Effector CD8-positive, alpha-beta T cell (primary cell): ENCODE results near the gene QPCT.
"Not testable (repeated sequence)": the region's sequence is repeated elsewhere in the genome, so short reads cannot be mapped to it uniquely, and the experiment has no call there.

Source experiments
- DNase-seq: peaks from one replicate; lab custom pipeline; 2025; lab: John Stamatoyannopoulos, UW
- total RNA-seq, 4 experiments: gene quantifications; one replicate each; lab custom pipeline; 2026; lab: John Stamatoyannopoulos, UW

Gene QPCT
- 2.5 to 11.0 (median 8.0) reads per million in 4 experiments for total RNA-seq

DNA sequence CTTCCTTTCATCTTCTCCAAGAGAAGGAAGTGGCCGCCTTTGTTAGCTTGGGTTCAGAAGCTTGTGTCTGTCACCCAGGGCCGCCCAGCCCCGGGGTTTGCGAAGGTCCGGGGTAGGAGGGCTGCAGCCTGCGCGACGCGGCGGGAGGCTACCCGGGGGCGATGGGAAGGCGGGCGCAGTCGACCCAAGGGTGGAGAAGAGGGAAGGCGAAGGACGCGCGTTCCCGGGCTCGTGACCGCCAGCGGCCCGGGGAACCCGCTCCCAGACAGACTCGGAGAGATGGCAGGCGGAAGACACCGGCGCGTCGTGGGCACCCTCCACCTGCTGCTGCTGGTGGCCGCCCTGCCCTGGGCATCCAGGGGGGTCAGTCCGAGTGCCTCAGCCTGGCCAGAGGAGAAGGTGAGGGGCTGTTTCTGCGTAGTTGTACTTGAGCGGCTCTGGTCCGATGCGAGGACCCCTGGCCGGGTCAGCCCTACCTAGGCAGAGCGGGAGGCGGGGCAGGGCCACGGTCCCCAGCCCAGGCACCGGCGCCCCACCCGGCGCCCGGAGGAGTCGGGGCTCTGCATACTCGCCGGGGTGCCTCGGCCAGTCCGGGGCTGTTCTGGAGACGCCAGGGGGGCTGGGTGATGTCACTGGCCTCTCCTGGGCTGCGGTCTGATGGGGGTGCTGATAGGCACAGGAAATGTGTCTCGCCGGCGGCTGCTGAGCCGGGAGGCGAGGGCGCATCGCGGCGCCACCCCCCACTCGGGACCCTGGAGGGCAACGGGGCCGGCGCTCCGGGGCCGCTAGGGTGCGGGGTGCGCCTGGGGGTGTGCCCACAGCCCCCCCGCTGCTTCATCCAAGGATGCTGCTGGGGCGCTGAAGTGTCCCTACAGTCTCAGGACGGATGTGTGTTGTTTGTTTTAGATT is at the start of gene QPCT:
Gene QPCT, plus strand, starts transcription at position 178 of the 909 bp plus-strand sequence. Its CDS starts 102 bp downstream, at position 280.
- peak; percentile 14 for DNase-seq

DNA sequence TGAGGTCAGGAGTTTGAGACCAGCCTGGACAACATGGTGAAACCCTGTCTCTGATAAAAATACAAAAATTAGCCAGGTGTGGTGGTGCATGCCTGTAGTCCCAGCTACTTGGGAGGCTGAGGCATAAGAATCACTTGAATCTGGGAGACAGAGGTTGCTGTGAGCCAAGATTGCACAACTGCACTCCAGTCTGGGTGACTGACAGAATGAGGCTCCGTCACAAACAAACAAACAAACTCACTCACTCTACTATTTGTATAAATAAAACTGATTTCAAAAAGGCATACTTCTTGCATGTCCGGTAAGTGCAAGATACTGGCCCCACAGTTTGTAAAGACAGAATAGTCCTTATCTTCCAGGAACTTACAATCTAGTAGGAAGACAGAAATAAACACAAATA is 49.6 kb upstream of the QPCT start:
- DNase-seq: not testable (repeated sequence)

DNA sequence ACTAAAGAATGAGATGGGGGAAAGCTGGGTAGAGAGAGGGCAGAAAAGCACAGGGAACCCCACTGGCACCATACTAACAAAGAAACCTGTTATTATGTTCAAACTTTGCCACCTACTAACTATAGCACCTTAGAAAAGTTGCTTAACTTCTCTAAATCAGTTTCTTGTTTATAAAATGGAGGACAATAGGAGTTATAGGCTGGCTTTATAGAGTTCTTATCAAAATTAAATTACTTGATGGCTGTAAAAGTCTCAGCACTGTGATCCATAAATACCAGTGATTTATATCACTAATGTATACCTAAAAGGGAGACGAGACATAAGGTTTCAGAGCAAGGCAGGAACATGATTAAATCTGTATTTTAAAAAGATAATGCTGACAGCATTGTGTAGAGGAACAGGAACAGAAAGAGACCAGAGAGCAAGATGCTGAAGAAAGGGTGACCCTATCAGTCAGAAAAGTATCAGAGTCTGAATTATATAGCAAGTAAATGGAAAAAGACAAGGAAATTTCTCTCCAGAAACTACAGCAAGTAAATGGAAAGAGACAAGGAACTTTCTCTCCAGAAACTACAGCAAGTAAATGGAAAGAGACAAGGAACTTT is 48.9 kb upstream of the QPCT start:
- DNase-seq: no peak

- DNase-seq: no peak
Observed at GRCh38 chr2:37297632-37298031, 46.8 kb upstream of the QPCT start.

DNA sequence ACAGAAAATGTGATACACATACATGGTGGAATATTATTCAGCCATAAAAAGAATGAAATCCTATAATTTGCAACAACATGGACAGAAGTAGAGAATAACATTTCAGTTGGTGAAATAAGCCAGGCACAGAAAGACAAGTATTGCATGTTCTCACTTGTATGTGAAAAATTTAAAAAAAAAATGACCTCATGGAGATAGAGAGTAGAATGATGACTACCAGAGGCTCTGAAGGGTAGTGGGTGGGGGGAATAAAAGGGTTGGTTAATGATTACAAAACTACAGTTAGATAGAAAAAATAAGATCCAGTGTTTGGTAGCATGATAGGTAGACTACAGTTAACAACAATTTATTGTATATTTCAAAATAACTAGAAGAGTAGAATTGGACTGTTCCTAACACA is 44.3 kb upstream of the QPCT start:
- DNase-seq: no peak

GRCh38 chr2:37300578-37300977 is 43.9 kb upstream of the QPCT start:
- DNase-seq: no peak

DNA sequence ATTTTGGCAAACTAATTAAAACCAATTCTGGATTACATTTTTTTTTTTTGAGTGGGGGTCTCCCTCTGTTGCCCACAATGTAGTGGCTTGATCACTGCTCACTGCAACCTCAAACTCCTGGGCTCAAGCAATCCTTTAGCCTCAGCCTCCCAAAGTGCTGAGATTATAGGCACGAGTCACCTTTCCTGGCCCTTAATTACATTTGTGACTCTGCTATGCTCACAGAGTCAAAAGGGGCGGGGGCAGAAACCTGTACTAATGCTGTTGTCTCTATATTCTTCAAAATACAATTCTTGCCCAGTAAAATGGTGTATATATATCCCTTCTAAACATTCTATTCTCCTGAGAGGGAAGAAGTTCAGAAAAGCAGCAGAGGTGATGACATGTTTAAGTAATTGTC is 43.0 kb upstream of the QPCT start:
- DNase-seq: no peak

- DNase-seq: no peak
Observed at GRCh38 chr2:37302701-37303252, 41.7 kb upstream of the QPCT start.

DNA sequence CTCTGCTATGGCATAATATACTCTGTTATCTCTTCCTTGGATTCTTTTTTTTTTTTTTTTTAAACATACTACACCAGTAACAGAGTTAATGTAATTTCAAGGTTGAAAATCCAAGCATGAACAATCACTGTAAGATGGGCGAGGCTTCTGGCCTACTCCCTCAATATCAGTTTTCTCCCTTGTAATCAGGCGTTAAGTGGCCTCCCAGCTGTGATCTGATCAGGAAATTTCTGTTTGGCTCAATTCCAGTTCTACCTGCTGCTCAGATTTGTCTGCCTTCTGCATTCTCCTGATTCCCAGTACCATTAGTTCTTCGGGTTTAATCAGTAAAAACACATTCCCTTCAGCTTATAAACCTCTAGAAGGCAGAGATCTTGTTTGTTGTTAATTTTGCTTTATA is 38.4 kb upstream of the QPCT start:
- DNase-seq: no peak

DNA sequence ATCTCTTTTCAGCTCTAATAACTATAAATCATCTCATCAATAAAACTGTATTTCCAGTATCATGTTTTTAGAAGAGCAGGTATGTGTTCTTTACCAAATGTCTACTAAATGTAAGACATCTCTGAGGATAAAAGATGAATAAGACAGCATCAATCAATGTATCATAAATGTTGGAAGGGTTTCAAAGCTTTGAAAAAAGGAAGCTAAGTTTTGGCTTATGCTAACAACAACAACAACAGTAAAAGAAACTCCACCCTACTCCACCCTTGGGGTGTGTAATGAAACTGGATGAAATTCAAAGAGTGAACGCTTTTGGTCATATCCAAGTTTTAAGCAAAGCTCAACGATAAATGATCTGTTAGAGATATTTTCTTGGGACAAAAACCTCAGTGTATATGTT is 36.9 kb upstream of the QPCT start:
- DNase-seq: no peak

- DNase-seq: no peak
Observed at GRCh38 chr2:37315364-37315763, 29.1 kb upstream of the QPCT start.

DNA sequence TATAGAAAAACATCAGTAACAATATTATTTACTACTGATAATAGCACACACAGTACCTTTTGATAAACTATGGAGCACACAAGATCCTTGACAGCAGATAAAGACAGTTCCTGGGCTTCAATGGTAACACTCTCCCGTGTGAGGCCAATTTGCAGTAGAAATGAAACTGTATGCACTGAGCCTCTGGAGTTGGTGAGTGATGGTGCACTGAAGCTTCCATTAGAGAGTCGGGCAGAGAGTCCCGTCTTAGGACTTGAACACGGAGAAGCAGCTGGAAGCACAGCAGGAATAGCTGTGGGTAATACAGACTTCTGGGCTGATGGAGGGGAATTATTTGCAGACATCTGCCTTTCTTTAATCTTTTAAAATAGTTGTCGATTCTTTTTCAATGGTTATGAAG is 28.2 kb upstream of the QPCT start:
- DNase-seq: no peak

DNA sequence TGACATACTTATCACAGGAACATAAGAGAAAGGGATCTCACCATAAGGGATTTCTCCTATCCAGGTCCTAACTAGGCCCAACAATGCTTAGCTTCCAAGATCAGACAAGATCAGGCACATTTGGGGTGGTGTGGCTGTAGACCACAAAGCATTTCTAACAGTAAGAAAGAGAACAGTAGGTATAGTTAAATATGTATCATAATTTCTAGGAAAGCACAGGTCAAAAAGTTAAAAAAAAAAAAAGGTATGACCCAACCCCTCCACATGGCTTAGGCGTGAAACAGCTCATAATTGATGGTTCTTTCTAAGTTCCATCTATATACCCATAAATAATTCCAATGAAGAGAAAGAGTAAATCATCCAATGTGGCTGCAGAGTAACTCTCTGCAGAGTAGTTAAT is 26.7 kb upstream of the QPCT start:
- no peak for DNase-seq

DNA sequence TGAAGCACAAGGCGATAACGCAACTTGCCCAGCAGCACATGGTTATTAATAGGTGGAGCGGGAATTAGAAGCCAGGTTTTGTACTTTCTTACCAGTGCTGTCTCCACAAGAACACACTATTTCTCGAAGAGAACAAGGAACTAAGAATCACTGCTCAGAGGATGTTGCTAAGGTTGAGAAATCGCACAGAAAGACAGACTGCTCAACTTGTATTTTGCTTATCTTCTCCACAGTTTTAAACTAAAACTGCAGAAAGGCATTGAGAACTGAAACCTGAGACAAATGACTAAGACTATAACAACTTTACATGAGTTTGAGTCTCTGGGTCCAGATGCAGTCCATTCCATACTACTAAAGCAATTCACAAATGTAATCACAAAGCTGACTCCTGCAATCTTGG is 26.0 kb upstream of the QPCT start:
- DNase-seq: no peak

- no peak for DNase-seq
Observed at GRCh38 chr2:37319754-37320609, 24.4 kb upstream of the QPCT start.

DNA sequence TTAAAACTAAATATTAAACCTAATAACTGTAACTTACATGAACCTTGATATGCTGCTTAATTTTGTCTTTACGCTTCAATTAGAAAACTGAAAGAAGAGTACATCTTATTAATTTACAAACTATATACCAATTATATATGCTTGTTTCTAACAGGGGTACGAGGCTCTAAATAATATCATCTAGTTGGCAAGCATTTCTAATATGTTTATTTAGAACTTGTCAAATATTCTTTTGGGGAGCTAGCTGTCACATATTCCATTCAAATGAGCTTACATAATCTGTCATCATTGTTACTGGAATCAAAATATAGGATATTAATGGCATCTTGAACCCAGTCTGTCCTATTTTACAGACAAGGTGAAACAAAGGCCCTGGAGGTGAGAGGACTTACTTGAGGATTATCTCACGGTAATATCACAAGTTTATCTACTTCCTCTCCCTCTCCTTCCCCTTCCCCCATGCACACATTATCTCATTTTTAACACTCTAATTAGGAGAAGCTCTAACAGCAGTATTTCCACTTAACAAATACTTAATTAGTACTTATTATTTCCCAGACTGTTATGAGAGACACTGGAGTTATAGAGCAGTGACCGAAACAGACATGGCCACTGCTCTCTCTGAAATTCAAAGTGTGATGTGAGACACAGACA is 23.3 kb upstream of the QPCT start:
- DNase-seq: no peak

- DNase-seq: no peak
Observed at GRCh38 chr2:37322368-37322767, 22.1 kb upstream of the QPCT start.

DNA sequence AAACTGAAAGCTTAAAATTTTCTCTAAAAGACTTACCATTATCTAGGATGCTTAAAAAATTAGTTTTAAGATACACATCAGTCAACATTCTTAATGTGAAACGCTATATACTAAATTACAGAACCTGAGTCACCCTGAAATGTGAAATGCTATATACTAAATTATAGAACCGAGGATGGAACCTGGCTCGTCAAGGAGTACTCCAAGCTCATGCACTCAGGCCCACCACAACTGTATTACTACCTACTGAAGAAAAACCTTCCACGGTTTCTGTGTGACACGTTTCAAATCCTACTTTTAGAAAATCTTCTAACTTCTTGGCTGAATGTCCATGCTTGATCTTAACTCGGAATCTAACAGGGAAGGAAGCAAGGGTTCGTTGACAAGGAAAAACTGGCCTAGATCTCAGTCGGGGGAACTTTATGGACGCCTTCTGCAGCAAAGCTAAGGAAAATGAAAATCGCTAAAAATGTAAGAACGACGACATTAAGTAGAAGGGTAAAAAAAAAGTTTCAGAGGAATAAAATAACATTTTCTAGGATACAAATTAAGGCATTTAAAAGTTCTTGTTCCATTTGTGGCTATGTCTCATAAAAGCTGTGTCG is 21.2 kb upstream of the QPCT start:
- no peak for DNase-seq

DNA sequence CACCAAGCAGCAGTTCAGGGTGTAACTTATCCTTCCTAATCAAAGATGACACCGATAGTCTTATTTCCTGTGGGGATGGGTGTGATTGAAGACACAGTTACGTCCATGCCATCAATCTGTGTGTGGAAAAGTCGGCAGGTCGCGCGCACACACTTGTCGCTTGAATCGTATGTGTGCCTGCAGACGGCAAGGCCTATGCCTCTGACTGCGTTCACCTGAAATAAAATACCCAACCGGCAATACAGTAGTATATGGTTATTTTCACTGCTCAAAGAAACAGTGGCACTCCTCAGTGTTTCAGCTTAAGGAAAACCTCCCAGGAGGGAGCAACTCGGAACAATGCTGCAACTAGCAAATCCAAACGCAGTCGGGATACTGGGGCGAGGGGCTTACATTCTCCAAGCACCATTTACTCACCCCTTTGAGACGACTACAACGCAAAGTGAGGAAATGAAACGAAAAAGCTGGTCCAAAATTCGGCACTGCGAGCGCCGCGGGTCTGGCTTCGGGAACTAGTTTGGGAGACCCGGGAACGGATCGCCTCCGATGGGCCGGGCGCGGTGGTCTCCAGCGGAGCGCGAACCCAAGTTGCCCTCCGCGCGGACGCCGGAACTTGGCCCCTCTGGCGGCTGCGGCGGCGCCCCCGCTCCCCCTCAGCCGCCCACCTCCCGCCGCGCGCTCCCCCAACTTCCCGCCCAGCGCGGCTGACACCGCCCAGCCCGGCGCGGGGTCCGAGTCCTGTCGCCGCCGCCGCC is 20.5 kb upstream of the QPCT start:
- peak; percentile 13 for DNase-seq

- no peak for DNase-seq
Observed at GRCh38 chr2:37324536-37324785, 20.0 kb upstream of the QPCT start.
